Psoas muscle (tissue), 8 donors: ENCODE results near the gene FLNC. TPM values are rescaled to one million over a fixed set of nuclear protein-coding genes. Genes with fewer than 3 reads are reported as not detected.

Experiments
- ATAC-seq, 4 donors: fragments of 200-7000 bp; cut with Tn5 transposase; one replicate each; pipeline ENCODE4 v1.9.1; 2020; ENCODE audit warnings: moderate library complexity in 3 of 4, mild to moderate bottlenecking in 2 of 4
- DNase-seq, 2 donors: peaks; one replicate each; pipeline ENCODE4 v3.0.0-alpha.2; 2020
- H3K27ac ChIP-seq: fragments of 200-600 bp; one replicate; pipeline ENCODE4 v1.8.0; 2022
- H3K27me3 ChIP-seq, 3 donors: fragments of 200-600 bp in 1 of 3; one replicate each; pipeline versions ENCODE4 v1.6.1 to v1.8.0; 2013 to 2022; ENCODE audit warnings: low read length in 2 of 3, mild to moderate bottlenecking in 2 of 3, moderate library complexity in 1 of 3; ENCODE audit not compliant: insufficient read depth in 3 of 3
- H3K36me3 ChIP-seq, 2 donors: fragments of 200-600 bp in 1 of 2; one replicate each; pipeline versions ENCODE4 v1.6.1 to v1.8.0; 2013 to 2022; ENCODE audit warnings: low read depth in 1 of 2, mild to moderate bottlenecking in 1 of 2, moderate library complexity in 1 of 2; ENCODE audit not compliant: insufficient read depth in 1 of 2
- H3K4me1 ChIP-seq: fragments of 200-600 bp; one replicate; pipeline ENCODE4 v1.8.0; 2022
- H3K4me3 ChIP-seq: fragments of 200-600 bp; one replicate; pipeline ENCODE4 v1.8.0; 2022; ENCODE audit warnings: mild to moderate bottlenecking
- H3K9me3 ChIP-seq: fragments of 200-600 bp; one replicate; pipeline ENCODE4 v1.8.0; 2022
- WGBS, 3 donors: extraction: QIAGEN DNeasy Blood & Tissue Kit; methylation state at CpG; one replicate each; pipeline versions ENCODE4 v1.1.6 to v1.1.7; 2013; 5-methylcytosine and 5-hydroxymethylcytosine counted together
- intact Hi-C, 2 donors: fragments of 100-400 bp; cut with DNase I; formaldehyde crosslinking; loops; one replicate each; pipeline versions ENCODE4 v1.11.0 to v1.14.2; 2022
- polyA plus RNA-seq, 3 donors: library from polyadenylated mRNA; stranded (reverse); fragments of 200-250 nt; gene quantifications; one replicate each; pipeline ENCODE4 v1.2.3, GENCODE V29; 2013
- total RNA-seq, 4 donors: library from RNA; stranded (reverse); fragmentation: NEBNext Ultra II Directional in 2 of 4; extraction: Animal tissue kit (Norgen Biotek cat#: 25700) in 2 of 4; gene quantifications; one replicate each; pipeline versions ENCODE4 v1.2.1 to v1.2.4, GENCODE V29; 2021 to 2023
- TF ChIP-seq, protein P1 (sequence below): fragments of 200-600 bp; IDR thresholded peaks from one replicate; pipeline ENCODE4 v1.8.0; 2022; ENCODE audit warnings: antibody characterized with exemption
- donor health status: healthy with polysubstance abuse.
- donor health status: DM: no; HTN: no; CAD: no; lungs with moderate emphysema.
- donor health status: Bipolar disorder and iron deficiency.
- donor health status: healthy.
- donor health status: DM: yes; HTN: yes; CAD: no.
- donor health status: DM: no; HTN: no; CAD: no.
- donor health status: DM: no; HTN: no; CAD: no.
- donor health status: DM: yes; HTN: yes; CAD: no.

Gene FLNC
- total and polyA plus RNA-seq, 7 donors = 1,080 to 6,311 (median 4,011) TPM

DNA sequence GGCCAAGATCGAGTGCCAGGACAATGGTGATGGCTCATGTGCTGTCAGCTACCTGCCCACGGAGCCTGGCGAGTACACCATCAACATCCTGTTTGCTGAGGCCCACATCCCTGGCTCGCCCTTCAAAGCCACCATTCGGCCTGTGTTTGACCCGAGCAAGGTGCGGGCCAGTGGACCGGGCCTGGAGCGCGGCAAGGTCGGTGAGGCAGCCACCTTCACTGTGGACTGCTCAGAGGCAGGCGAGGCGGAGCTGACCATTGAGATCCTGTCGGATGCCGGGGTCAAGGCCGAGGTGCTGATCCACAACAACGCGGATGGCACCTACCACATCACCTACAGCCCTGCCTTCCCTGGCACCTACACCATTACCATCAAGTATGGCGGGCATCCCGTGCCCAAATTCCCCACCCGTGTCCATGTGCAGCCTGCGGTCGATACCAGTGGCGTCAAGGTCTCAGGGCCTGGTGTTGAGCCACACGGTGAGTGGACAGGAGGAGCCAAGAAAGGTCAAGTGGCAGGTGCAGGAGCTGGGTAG lies 14.6 kb downstream of the FLNC start:
- Histone ChIP-seq H3K9me3 (no peaks in the 10 kb centered on the region), H3K4me1 (peaks cover 9% of the 10 kb centered on the region), H3K36me3 (peaks cover 1 to 100% of the 10 kb centered on the region in 2 donors), H3K27ac (peak overlapping the region; percentile 100), H3K27me3 (no peaks in the 10 kb centered on the region), H3K4me3 (no peak overlapping the region)
- intact Hi-C loops = no loop called here
- TF ChIP-seq, protein P1, sequence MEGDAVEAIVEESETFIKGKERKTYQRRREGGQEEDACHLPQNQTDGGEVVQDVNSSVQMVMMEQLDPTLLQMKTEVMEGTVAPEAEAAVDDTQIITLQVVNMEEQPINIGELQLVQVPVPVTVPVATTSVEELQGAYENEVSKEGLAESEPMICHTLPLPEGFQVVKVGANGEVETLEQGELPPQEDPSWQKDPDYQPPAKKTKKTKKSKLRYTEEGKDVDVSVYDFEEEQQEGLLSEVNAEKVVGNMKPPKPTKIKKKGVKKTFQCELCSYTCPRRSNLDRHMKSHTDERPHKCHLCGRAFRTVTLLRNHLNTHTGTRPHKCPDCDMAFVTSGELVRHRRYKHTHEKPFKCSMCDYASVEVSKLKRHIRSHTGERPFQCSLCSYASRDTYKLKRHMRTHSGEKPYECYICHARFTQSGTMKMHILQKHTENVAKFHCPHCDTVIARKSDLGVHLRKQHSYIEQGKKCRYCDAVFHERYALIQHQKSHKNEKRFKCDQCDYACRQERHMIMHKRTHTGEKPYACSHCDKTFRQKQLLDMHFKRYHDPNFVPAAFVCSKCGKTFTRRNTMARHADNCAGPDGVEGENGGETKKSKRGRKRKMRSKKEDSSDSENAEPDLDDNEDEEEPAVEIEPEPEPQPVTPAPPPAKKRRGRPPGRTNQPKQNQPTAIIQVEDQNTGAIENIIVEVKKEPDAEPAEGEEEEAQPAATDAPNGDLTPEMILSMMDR = no peak
- DNase-seq (peak; percentile 27 to 59), ATAC-seq (no peak)
- 70 to 85% (median 75%) methylated on average over 25 of the region's 25 CpGs for WGBS, 3 donors

DNA sequence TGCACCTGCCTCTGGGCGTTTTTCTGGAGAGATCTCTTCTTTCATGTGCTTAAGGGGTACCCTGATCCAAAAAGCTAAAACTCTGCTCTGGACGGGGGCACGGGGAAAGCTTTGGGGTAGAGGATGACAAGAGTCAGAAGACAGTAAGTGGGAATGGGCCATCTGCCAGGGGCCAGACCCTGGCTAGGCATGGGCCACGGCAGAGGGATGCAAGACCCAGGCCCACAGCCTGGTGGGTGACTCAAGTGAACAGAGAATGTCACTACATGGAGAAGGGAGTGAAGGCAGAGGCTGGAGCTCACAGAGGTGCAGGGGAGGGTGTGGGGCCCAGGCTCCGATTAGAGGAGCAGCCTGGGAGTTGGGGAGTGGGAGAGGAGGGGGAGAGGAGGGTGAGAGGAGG lies 15.3 kb downstream of the FLNC start:
- Histone ChIP-seq H3K27ac (peak overlapping the region; percentile 100), H3K36me3 (peaks cover 4 to 100% of the 10 kb centered on the region in 2 donors), H3K4me3 (no peak overlapping the region), H3K9me3 (no peaks in the 10 kb centered on the region), H3K4me1 (peaks cover 6% of the 10 kb centered on the region), H3K27me3 (no peaks in the 10 kb centered on the region)
- intact Hi-C loops = no loop called here
- TF ChIP-seq, protein P1 = no peak
- WGBS, 3 donors = 48 to 59% (median 52%) methylated on average over 5 of the region's 5 CpGs
- DNase-seq (peak in 1 of 2 donors; percentile 20), ATAC-seq (no peak)

DNA sequence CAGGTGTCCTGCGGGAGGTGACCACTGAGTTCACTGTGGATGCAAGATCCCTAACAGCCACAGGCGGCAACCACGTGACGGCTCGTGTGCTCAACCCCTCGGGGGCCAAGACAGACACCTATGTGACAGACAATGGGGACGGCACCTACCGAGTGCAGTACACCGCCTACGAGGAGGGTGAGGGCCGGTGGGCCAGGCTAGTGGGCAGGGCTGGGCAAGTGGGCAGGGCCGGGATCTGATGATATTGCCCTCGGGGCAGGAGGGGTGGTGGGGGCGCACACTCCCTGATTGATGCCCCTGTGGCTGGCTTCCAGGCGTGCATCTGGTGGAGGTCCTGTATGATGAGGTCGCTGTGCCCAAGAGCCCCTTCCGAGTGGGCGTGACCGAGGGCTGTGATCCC lies 15.8 kb downstream of the FLNC start:
- DNase-seq (peak in 1 of 2 donors; percentile 28), ATAC-seq (peak in 3 of 4 donors; percentile 2 to 4 (median 2))
- Histone ChIP-seq H3K4me3 (no peak overlapping the region), H3K4me1 (peaks cover 6% of the 10 kb centered on the region), H3K27ac (peak overlapping the region; percentile 58), H3K9me3 (no peaks in the 10 kb centered on the region), H3K36me3 (peaks cover 4 to 100% of the 10 kb centered on the region in 2 donors), H3K27me3 (no peaks in the 10 kb centered on the region)
- 60 to 74% (median 61%) methylated on average over 14 to 19 of the region's 19 CpGs for WGBS, 3 donors
- intact Hi-C loops = no loop called here
- TF ChIP-seq, protein P1 = no peak

DNA sequence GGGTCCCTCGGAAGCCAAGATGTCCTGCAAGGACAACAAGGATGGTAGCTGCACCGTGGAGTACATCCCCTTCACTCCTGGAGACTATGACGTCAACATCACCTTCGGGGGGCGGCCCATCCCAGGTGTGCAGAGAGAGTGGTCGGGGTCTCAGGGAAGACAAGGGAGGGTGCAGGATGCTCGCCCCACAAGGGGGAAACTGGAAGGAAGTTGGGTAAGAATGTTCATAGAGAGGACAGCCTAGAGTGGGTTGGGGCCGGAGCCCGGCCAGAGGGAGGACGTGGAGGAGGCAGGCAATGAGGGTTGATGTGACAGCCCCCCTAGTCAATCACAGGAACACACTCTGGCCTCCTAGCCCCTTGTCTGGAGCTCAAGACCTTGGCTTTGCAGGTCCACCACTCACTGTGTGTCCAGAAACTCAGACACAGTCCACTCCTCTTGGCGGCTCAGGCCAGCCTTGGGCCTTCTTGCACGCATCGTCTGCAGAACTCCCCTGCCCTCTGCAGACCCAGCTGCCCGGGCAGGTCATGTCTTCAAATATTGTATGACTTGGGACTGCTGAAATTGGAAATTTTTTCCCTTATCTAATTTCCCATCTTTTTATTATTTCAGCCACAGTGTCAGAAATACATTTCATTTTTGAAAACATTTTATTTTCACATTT lies 16.7 kb downstream of the FLNC start:
- intact Hi-C loops = no loop called here
- no peaks in the 10 kb centered on the region for H3K27me3 ChIP-seq
- no peak overlapping the region for H3K4me3 ChIP-seq
- TF ChIP-seq, protein P1 = no peak
- no peaks in the 10 kb centered on the region for H3K9me3 ChIP-seq
- ATAC-seq (no peak), DNase-seq (no peak)
- H3K4me1 ChIP-seq = peaks cover 6% of the 10 kb centered on the region
- peaks cover 4 to 100% of the 10 kb centered on the region in 2 donors for H3K36me3 ChIP-seq
- H3K27ac ChIP-seq = peak overlapping the region; percentile 58
- 60 to 76% (median 64%) methylated on average over 14 of the region's 14 CpGs for WGBS, 3 donors
